Skeletal muscle cell (primary cell): ENCODE data around the gene ANAPC7.
A peak's percentile ranks its signal among the peaks of the same experiment; 100 is the strongest.
"Not testable (repeated sequence)": the region's sequence is repeated elsewhere in the genome, so short reads cannot be mapped to it uniquely, and the experiment has no call there.

ENCODE experiments used
- DNase-seq: peaks from one replicate; pipeline ENCODE4 v3.0.0-alpha.2; 2010; ENCODE audit warnings: low read depth
- H3K4me3 ChIP-seq: 2 replicates; pipeline ENCODE4 v1.5.1; 2011; ENCODE audit warnings: low read depth, mild to moderate bottlenecking, control low read depth, low read length, moderate library complexity

ANAPC7 gene

GRCh38 chr12:110403146-110403975 lies at the start of gene ANAPC7:
Gene ANAPC7, minus strand, starts transcription at chr12:110403708. Its CDS starts 81 bp downstream, at chr12:110403627.
- peak within 1 kb of the TSS; percentile 67 for H3K4me3 ChIP-seq
- peak; percentile 75 for DNase-seq

GRCh38 chr12:110451263-110451662 lies 47.8 kb upstream of the ANAPC7 start:
- no peak overlapping the region for H3K4me3 ChIP-seq
- no peak for DNase-seq

GRCh38 chr12:110449799-110450497 lies 46.4 kb upstream of the ANAPC7 start, which contains the start of gene ARPC3:
Gene ARPC3, minus strand, starts transcription at chr12:110450337. Its CDS starts 77 bp downstream, at chr12:110450260.
- peak; percentile 78 for DNase-seq
- H3K4me3 ChIP-seq: peak within 1 kb of the TSS; percentile 95

GRCh38 chr12:110444455-110444854 lies 40.9 kb upstream of the ANAPC7 start:
- DNase-seq: no peak
- no peak overlapping the region for H3K4me3 ChIP-seq

GRCh38 chr12:110436231-110436630 lies 32.7 kb upstream of the ANAPC7 start:
- DNase-seq: no peak
- no peak overlapping the region for H3K4me3 ChIP-seq

- no peak overlapping the region for H3K4me3 ChIP-seq
- DNase-seq: no peak
These were observed 28.6 kb upstream of the ANAPC7 start for GRCh38 chr12:110431957-110432587.

GRCh38 chr12:110429676-110430075 lies 26.2 kb upstream of the ANAPC7 start:
- not testable (repeated sequence) for H3K4me3 ChIP-seq, DNase-seq

- no peak for DNase-seq
- H3K4me3 ChIP-seq: no peak overlapping the region
These were observed 22.9 kb upstream of the ANAPC7 start for GRCh38 chr12:110426406-110426805.

GRCh38 chr12:110424237-110424636 lies 20.7 kb upstream of the ANAPC7 start:
- DNase-seq: no peak

GRCh38 chr12:110421701-110422100 lies 18.2 kb upstream of the ANAPC7 start:
- H3K4me3 ChIP-seq: no peak overlapping the region
- no peak for DNase-seq

More at GRCh38 chr12:110424237-110424636, 20.7 kb upstream of the ANAPC7 start:
- no peak overlapping the region for H3K4me3 ChIP-seq

GRCh38 chr12:110421159-110421661 lies 17.7 kb upstream of the ANAPC7 start:
- no peak overlapping the region for H3K4me3 ChIP-seq
- no peak for DNase-seq

GRCh38 chr12:110420644-110421043 lies 17.1 kb upstream of the ANAPC7 start:
- not testable (repeated sequence) for H3K4me3 ChIP-seq, DNase-seq

- DNase-seq, H3K4me3 ChIP-seq: not testable (repeated sequence)
These were observed 13.6 kb upstream of the ANAPC7 start for GRCh38 chr12:110417113-110417512.

GRCh38 chr12:110410086-110410485 lies 6.6 kb upstream of the ANAPC7 start:
- not testable (repeated sequence) for DNase-seq, H3K4me3 ChIP-seq

GRCh38 chr12:110405126-110405662 lies 1.7 kb upstream of the ANAPC7 start:
- DNase-seq, H3K4me3 ChIP-seq: not testable (repeated sequence)

GRCh38 chr12:110403976-110404682 lies 621 bp upstream of the ANAPC7 start:
- peak; percentile 9 for DNase-seq
- peak overlapping the region; percentile 67 for H3K4me3 ChIP-seq

- no peak for DNase-seq
- H3K4me3 ChIP-seq: no peak overlapping the region
These were observed 20.8 kb downstream of the ANAPC7 start for GRCh38 chr12:110382683-110383082.

GRCh38 chr12:110379631-110380030 lies 23.9 kb downstream of the ANAPC7 start:
- no peak overlapping the region for H3K4me3 ChIP-seq
- no peak for DNase-seq

- DNase-seq: no peak
These were observed 24.3 kb downstream of the ANAPC7 start for GRCh38 chr12:110379197-110379596.

More at GRCh38 chr12:110379197-110379596, 24.3 kb downstream of the ANAPC7 start:
- no peak overlapping the region for H3K4me3 ChIP-seq
